T47D (cell line): Measurements from ENCODE around the gene GCK.
"Not testable (repeated sequence)": the region's sequence is repeated elsewhere in the genome, so short reads cannot be mapped to it uniquely, and the experiment has no call there.

Experiments
- DNase-seq, 2 experiments: peaks; one replicate each; pipeline versions ENCODE4 v3.0.0 to v3.0.0-alpha.2; 2011 to 2012; ENCODE audit warnings: low read depth in 1 of 2, low spot score in 1 of 2
- JUND ChIP-seq: IDR thresholded peaks from 2 replicates; pipeline ENCODE4 v1.6.1; 2012; ENCODE audit warnings: low read depth
- in situ Hi-C: cut with HindIII; loops from 2 replicates; pipeline ENCODE4 v1.10.0; 2016; ENCODE audit warnings: low sequenced_read_pairs, low pct_unique_long_range_greater_than_20kb

GCK gene

DNA sequence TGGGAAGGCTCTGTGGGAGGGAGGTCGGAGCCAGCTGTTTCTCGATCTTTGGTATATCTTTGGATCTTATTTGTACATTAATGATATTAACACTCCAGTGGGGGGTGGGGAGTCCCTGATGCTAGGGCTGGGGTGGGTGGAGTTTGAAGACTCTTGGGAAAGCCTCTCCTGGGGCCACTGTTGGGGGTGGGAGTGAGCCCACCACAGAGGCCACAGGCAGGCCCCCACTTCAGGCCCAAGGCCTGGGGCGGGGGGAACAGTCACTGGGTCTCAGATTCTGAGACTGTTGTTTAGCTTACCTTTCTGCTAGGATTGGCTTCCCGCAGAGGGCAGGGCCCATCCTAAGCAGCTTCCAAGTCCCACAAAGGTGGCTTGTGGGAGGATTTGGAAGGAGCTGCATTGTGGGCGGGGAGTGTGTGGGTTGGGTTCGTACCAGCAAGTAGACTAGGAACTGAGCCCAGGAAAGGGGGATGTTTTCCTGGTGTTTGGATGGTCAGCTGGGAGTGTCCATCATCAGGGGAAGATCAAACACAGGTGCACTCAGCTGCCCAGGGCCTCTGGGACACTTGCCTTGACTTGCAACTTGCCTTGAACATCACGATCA is 23.4 kb upstream of the GCK start:
- DNase-seq = no peak
- TF ChIP-seq JUND = no peak
- in situ Hi-C loops = no loop called here

DNA sequence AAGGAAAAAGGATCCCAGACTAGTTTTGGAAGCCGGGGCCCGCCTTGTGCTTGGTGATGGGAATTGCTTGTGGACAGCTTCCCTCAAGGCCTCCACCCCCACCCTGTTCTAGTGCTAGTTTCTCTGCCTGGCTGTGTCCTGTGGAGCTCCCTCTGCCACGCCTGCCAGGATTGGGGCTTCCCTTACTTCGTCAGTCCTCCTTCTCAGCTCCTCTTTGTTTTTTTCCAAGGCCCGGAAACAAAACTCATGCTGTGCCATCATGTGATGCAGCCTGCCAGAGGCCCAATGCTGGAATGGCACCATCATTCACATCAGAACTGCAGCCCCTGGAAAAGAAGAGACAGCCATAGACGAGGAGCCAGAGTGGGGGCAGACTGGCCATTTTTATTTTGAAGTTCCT is 22.8 kb upstream of the GCK start:
- in situ Hi-C loops = no loop called here
- no peak for TF ChIP-seq JUND
- no peak for DNase-seq

DNA sequence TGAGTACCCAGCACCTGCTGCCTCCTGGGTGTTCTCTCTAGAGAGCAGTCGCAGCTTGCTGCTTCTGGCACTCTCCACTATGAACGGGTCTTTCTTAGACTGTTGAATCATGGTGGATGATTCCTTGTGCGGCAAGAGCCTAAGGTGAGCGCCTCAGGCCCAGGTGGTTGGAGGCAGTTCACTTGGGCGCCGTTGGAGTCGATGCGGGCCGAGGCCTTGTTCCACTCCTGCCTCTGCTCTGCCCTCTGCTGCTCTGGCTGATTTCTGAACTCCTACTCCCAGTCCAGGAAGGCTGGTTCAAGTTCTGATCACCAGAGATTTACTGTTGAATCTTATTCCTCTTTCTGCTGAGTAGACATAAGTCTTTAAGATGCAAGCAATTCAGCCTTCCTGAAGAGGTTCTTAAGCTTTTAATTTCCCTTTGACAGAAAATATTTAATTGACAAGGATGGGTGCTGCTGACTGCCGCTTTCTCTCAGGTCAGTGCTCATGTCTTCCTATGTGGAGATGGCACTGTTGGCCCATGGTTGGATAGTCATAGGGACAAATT is 22.0 kb upstream of the GCK start:
- TF ChIP-seq JUND = no peak
- in situ Hi-C loops = no loop called here
- DNase-seq = no peak

DNA sequence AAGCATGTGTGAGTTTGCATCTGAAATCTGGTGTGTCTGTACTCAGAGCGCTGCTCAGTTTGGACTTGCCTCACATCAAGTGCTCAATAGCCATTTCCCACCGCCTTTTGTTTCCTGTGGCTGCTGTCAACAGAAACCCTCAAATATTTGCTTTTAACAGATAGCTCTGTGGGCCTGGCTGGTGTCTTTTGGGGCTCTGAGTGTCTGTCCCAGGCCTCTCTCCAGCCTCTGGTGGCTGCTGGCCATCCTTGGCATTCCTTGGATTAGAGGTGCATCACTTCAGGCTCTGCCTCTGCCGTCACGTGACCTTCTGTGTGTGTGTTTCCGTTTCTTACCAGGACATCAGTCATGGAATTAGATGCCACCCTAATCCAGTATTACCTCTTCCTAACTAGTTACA is 20.9 kb upstream of the GCK start:
- in situ Hi-C loops = no loop called here
- DNase-seq = no peak
- no peak for TF ChIP-seq JUND

DNA sequence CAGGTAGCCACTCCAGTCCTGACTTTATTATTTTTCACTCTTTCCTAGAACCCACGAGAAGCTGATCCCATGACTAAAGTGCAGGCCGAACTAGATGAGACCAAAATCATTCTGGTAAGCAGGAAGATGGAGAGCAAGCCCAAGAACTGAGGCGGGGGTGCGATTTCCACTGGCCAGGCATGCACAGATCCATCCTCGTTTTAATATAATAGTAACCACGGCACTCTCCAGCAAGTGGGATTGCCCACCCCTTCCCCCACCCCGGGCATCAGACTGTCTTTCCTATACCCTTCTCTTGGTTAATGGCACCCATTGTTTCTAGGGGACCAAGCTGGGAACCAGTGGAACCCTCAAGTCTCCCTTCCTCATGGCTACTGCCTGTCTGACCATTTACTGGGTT is 18.8 kb upstream of the GCK start:
- DNase-seq = no peak
- TF ChIP-seq JUND = no peak
- in situ Hi-C loops = no loop called here

DNA sequence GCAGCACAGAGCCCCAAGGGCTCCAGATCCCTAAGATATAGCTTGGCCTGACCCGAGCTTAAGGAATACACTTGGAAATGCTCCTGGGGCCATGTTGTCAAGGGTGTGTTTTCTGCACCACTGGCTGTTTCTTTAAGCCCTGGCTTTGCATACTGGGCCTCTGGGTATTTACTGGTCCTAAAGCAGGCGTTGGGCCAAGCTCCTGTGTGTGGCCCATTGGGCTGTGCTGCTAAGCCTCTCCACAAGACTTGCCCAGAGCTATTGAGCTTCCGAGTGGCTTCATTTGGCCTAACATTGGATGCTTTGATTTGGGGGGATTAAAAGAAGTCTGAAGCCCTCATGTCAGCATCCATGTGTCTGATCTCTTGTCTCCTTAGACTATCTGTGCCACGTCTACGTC is 16.8 kb upstream of the GCK start:
- DNase-seq = no peak
- TF ChIP-seq JUND = no peak
- in situ Hi-C loops = no loop called here

DNA sequence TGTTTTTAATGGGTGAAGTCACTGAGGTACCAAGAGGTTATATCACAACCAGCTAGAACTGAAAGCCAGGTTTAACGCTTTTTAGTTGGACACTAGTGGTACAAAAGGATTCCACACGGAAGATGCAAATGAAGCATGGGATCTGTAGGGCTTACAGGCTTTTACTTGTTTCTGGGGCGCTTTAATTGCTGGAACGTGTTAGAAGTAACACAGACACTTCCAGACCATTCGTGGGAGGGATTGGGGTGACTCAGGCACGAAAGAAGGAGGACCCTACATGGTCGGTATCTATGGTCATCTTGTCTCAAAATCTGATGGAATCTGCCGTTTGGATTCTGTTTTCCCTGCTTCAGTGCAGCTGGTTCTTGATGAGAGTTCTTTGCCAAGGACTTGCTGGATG is 12.6 kb upstream of the GCK start:
- no peak for TF ChIP-seq JUND
- no peak for DNase-seq
- in situ Hi-C loops = no loop called here

DNA sequence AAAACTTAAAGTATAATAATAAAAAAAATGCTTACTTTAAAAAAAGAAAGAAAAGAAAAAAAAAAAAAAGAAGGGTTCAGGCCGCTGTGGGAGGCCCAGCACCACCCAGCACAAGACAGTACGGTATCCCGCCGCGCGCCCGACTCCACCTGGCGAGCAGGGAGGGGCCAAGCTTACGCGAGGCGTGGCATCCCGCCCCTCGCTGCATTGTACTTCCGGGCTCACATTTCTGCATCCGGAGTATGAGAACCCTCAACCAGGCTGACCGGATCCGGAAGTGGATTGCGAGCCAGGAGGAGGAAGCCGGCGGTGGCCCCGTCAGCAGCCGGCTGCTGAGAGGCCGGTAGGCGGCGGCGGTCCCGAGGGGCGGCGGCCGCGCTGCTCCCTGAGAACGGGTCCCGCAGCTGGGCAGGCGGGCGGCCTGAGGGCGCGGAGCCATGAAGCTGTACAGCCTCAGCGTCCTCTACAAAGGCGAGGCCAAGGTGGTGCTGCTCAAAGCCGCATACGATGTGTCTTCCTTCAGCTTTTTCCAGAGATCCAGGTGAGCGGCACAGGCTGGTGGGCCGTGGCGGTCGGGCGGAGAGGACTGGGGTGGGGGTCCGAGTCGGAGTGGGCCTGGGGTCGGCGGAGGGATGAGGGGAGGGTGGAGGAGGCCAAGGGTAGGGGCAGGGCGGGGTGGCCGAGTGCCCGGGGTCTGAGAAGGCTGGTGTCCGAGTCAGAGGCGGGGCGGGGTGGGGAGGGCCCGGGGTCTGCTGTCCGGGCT is 11.6 kb upstream of the GCK start, which contains the start of gene YKT6:
Gene YKT6 (plus strand): TSS at position 280 of the 763 bp plus-strand sequence. CDS start 158 bp downstream, at position 438.
- DNase-seq = peak; percentile 99 to 100
- in situ Hi-C loops = no loop called here
- no peak for TF ChIP-seq JUND

DNA sequence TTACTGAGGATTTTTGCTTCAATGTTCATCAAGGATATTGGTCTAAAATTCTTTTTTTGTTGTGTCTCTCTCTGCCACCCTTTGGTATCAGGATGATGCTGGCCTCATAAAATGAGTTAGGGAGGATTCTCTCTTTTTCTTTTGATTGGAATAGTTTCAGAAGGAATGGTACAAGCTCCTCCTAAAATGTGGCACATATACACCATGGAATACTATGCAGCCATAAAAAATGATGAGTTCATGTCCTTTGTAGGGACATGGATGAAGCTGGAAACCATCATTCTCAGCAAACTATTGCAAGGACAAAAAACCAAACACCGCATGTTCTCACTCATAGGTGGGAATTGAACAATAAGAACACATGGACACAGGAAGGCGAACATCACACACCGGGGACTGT is 10.9 kb upstream of the GCK start:
- DNase-seq, in situ Hi-C loops: not testable (repeated sequence)

DNA sequence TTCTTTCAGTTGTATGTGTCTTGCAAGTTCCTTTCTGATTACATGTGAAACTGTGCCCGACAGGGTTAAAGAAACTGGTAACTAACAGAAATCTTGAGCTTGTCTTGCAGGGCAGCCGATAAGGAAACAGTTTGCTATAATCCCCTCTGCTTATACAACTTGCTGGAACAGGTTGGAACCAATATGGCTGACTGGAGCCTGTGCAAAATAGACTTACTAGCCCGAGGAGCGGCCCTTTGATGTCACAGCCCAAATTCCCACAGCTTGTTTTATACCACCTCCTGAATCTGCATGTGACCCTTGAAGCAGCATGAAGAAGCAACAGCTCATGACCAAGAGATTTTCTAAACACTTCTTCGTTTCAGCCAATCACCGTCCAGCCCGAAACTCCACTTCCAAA is 8.2 kb upstream of the GCK start:
- no peak for DNase-seq
- in situ Hi-C loops = no loop called here
- no peak for TF ChIP-seq JUND

DNA sequence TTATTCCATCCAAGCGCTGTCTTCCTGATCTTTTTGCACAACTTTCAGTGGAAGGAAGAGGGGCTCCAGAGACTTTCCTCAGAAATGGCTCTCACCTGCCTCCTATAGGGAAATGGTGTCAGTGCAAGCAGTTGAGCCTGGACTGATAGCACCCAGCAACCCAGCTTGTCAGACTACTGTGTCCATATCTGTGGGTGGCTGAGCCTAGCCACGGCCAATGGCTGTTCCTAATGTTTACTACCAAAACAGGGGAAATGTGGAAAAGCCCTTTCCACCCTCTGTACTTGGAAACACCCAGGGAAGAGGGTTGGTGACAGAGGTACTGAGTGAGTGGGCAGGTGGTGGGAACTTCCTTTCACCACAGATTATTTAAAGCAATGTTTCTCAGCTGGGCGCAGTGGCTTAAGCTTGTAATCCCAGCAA is 7.2 kb upstream of the GCK start:
- in situ Hi-C loops = no loop called here
- no peak for TF ChIP-seq JUND

DNA sequence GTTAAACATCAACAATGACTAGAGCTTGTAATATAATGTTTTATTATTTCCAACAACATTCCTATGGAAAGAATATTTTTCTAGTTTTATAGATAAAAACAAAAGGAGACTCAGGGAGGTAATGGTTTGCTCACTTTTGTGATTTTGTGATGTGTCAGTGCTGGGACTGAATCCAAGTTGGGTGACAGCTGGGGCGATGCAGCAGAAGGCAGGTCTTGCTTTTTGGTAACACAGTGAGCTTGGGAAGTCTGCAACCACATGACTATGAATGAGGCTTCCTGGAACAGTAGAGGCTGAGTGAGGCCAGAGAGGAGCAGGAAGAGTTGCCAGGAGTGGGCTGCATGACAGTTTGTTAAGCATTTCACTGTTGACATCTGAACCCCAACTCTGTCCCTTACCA is 6.7 kb upstream of the GCK start:
- no peak for TF ChIP-seq JUND
- in situ Hi-C loops = no loop called here

More for the DNA sequence above, 7.2 kb upstream of the GCK start:
- DNase-seq = peak in 1 of 2 experiments; percentile 46

DNA sequence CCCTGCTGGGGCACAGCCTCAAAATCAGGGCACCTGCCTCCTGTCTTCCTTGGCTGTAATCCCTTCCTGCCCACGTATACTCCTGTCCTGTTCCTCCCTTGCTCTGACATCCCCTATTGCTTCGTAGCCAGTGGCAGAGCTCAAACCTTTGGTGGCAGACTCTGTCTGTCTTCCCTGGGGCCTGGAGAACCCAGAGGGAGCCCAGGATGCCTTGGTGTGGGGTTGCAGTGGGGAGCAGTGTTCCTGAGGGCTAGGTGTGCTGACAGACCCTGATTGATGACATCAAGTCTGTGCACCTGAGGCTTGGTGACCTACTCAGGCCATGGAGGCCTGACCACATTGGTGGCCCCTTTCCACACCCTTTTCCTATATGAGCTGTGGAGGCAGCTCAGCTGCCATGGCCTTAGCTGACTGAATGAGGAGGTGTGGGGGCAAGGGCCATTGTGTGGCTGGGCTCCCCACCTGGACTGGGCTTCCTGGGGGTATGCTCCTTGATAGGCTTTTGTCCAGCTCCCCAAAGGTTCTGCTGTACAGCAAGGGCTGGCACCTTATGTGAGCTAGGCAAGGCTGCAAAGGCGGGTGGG is 5.4 kb upstream of the GCK start:
- TF ChIP-seq JUND = no peak
- DNase-seq = no peak
- in situ Hi-C loops = no loop called here

More for the DNA sequence above, 6.7 kb upstream of the GCK start:
- no peak for DNase-seq
